AG09309 (cell line): ENCODE measurements around the gene XYLT2.

ENCODE experiments used
- DNase-seq: peaks from one replicate; pipeline ENCODE4 v3.0.0-alpha.2; 2010; ENCODE audit warnings: low read depth
- H3K4me3 ChIP-seq: 2 replicates; pipeline ENCODE4 v1.5.1; 2011; ENCODE audit warnings: mild to moderate bottlenecking, low read depth, low read length, moderate library complexity; ENCODE audit not compliant: control insufficient read depth
- TF ChIP-seq, protein P1 (sequence below): IDR thresholded peaks from 2 replicates; pipeline ENCODE4 v1.5.1; 2011; ENCODE audit warnings: mild to moderate bottlenecking, low read depth, low read length, inconsistent platforms; ENCODE audit not compliant: insufficient read depth, control insufficient read depth; ENCODE audit errors: missing control alignments

The XYLT2 gene

GRCh38 chr17:50339381-50339780 is 6.5 kb upstream of the XYLT2 start:
- TF ChIP-seq, protein P1, sequence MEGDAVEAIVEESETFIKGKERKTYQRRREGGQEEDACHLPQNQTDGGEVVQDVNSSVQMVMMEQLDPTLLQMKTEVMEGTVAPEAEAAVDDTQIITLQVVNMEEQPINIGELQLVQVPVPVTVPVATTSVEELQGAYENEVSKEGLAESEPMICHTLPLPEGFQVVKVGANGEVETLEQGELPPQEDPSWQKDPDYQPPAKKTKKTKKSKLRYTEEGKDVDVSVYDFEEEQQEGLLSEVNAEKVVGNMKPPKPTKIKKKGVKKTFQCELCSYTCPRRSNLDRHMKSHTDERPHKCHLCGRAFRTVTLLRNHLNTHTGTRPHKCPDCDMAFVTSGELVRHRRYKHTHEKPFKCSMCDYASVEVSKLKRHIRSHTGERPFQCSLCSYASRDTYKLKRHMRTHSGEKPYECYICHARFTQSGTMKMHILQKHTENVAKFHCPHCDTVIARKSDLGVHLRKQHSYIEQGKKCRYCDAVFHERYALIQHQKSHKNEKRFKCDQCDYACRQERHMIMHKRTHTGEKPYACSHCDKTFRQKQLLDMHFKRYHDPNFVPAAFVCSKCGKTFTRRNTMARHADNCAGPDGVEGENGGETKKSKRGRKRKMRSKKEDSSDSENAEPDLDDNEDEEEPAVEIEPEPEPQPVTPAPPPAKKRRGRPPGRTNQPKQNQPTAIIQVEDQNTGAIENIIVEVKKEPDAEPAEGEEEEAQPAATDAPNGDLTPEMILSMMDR = no peak
- DNase-seq = no peak
- H3K4me3 ChIP-seq = no peak overlapping the region

DNA sequence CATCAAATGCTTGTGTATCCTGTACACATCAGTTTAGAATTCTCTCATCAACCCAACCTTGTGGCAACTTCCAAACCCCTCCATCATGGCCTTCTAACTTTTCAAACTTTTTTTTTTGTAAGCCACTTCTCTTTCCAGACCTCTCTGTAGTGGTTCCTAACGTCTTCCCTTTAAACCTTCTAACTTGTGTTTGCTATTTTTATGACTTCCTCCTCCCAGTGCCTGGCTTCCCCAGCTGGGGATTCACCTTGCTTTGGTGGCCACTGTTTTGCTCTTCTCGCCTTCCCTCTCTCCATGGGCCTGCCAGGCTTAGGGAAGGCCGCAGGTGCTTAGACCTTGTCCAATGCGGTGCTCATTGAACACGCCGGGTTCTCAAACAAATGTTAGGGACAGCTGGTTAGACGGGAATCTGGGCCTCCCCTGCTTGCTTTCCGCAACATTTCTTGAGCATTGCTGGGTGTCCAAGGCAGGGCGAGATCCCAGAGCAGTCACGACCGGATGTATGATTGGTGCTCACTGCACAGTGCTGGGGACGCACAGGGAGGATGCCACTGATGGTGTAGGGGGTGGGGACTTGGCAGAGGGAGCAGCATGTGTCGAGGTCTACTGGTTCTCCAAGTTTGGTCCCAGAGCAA is 1.1 kb upstream of the XYLT2 start:
- H3K4me3 ChIP-seq = no peak overlapping the region
- TF ChIP-seq, protein P1 = no peak
- no peak for DNase-seq

DNA sequence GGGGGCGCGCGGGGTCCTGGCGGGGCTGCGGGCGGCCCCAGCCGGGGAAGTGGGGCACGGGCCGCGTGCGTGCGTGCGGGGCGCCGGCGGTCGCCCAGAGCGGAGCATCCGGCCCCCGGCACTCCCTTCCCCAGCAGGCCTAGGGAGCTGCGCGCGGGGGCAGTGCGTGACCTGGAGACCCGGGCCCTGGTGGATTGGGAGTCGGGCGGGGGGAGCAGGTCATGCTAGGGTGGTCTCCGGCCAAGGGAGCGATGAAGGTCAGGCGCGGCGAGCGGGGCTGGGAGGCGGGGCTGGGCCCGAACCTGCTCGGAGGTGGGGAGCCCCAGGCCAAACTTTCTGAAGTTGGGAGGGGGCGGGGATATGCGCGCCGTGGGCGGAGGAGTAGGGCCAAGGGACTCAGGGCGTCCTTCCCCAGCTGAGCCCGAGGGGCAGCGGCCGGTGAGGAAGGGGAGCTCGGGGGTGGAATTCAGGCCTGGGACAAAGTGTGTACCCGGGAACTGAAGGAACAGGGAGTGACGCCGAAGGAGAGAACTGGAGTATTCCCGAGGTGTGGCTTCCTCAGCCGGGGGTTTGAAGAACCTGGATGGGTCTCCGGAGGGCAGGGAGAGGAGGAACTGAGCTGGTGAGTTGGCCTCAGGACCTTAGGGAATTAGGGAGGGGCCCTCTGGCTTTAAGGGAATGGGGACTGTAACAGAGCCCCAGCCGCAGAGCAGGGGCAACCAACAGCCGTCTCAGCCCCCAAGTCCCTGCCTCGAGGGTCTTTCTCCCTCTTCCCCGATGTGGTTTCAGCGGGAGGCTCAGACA is 589 bp downstream of the XYLT2 start:
- TF ChIP-seq, protein P1 = no peak
- peak overlapping the region; percentile 93 for H3K4me3 ChIP-seq
- no peak for DNase-seq

GRCh38 chr17:50347117-50347893 is 1.4 kb downstream of the XYLT2 start:
- DNase-seq = no peak
- H3K4me3 ChIP-seq = peak overlapping the region; percentile 93
- TF ChIP-seq, protein P1 = no peak

GRCh38 chr17:50347894-50348291 is 2.0 kb downstream of the XYLT2 start:
- no peak for DNase-seq
- TF ChIP-seq, protein P1 = no peak
- H3K4me3 ChIP-seq = peak overlapping the region; percentile 93

- TF ChIP-seq, protein P1 = no peak
- H3K4me3 ChIP-seq = no peak overlapping the region
- DNase-seq = no peak
Observed at GRCh38 chr17:50348522-50349242, 2.8 kb downstream of the XYLT2 start.
